Limb (tissue), 2 donors: ENCODE results near the gene CACNA1B.
"Not testable (repeated sequence)": the region's sequence is repeated elsewhere in the genome, so short reads cannot be mapped to it uniquely, and the experiment has no call there.

Experiments used
- DNase-seq, 2 donors: peaks; one replicate each; pipeline ENCODE4 v3.0.0-alpha.2; 2016; ENCODE audit errors: extremely low spot score in 2 of 2

CACNA1B gene

GRCh38 chr9:138126858-138127584, 249.4 kb downstream of the CACNA1B start:
- DNase-seq, result not testable (repeated sequence)

GRCh38 chr9:138128027-138128426, 250.4 kb downstream of the CACNA1B start:
- DNase-seq, result not testable (repeated sequence)

GRCh38 chr9:138129318-138129717, 251.7 kb downstream of the CACNA1B start:
- DNase-seq, result not testable (repeated sequence)

GRCh38 chr9:138132946-138133705, 255.5 kb downstream of the CACNA1B start:
- DNase-seq, result not testable (repeated sequence)

- not testable (repeated sequence) for DNase-seq
These were observed 257.0 kb downstream of the CACNA1B start for GRCh38 chr9:138134581-138134980.

- not testable (repeated sequence) for DNase-seq
These were observed 261.5 kb downstream of the CACNA1B start for GRCh38 chr9:138139096-138139495.

GRCh38 chr9:138140980-138141379, 263.4 kb downstream of the CACNA1B start:
- not testable (repeated sequence) for DNase-seq

- DNase-seq, result not testable (repeated sequence)
These were observed 265.1 kb downstream of the CACNA1B start for GRCh38 chr9:138142528-138143244.

- DNase-seq, result not testable (repeated sequence)
These were observed 265.9 kb downstream of the CACNA1B start for GRCh38 chr9:138143491-138143890.

- peak in 1 of 2 donors; percentile 56 for DNase-seq
These were observed 270.0 kb downstream of the CACNA1B start for GRCh38 chr9:138147556-138147955.

- DNase-seq, result peak in 1 of 2 donors; percentile 45
These were observed 272.4 kb downstream of the CACNA1B start for GRCh38 chr9:138149672-138150656.

GRCh38 chr9:138155788-138156187, 278.2 kb downstream of the CACNA1B start:
- DNase-seq, result not testable (repeated sequence)

GRCh38 chr9:138166793-138167192, 289.2 kb downstream of the CACNA1B start:
- not testable (repeated sequence) for DNase-seq
